IMR-90 (cell line): ENCODE measurements around the gene RDH12. TPM values are rescaled to one million over a fixed set of nuclear protein-coding genes. Genes with fewer than 3 reads are reported as not detected.

ENCODE experiments used
- ATAC-seq: fragments of 200-7000 bp; cut with Tn5 transposase; 2 replicates; pipeline ENCODE4 v1.9.1; 2020; ENCODE audit warnings: low read depth, mild to moderate bottlenecking, moderate library complexity
- BruUV-seq: library from RNA; stranded (reverse); fragments of 400-500 nt; replicated peaks from 2 replicates; lab custom pipeline; 2021; lab: Mats Ljungman, UMichigan
- CTCF ChIA-PET: fragments of 300-600 bp; formaldehyde crosslinking; extraction: SDS; loops from one replicate; lab custom pipeline; 2021; ENCODE audit warnings: antibody characterized with exemption; lab: Yijun Ruan, JAX
- POLR2A ChIA-PET: fragments of 300-600 bp; sonication (Branson Sonifier 250); formaldehyde crosslinking; loops from one replicate; lab custom pipeline; 2022; ENCODE audit warnings: antibody characterized with exemption; ENCODE audit not compliant: unreplicated experiment; lab: Charles Lee
- DNase-seq: peaks from one replicate; pipeline ENCODE4 v3.0.0; 2013
- H2AFZ ChIP-seq: replicated peaks from 2 replicates; pipeline ENCODE3; 2013; ENCODE audit warnings: low read length, mild to moderate bottlenecking; ENCODE audit not compliant: poor library complexity
- H2AK5ac ChIP-seq: 2 replicates; pipeline ENCODE4 v1.6.1; 2013; ENCODE audit warnings: low read depth, low read length, inconsistent platforms
- H2AK9ac ChIP-seq: replicated peaks from 2 replicates; pipeline ENCODE3; 2013; ENCODE audit warnings: mild to moderate bottlenecking, low read depth, low read length, moderate library complexity; ENCODE audit not compliant: poor library complexity
- H2BK120ac ChIP-seq: 2 replicates; pipeline ENCODE4 v1.6.1; 2013; ENCODE audit warnings: low read depth, low read length, inconsistent platforms
- H2BK15ac ChIP-seq: 3 replicates; pipeline ENCODE4 v1.6.1; 2013; ENCODE audit warnings: low read depth, low read length, inconsistent platforms
- H2BK20ac ChIP-seq: 2 replicates; pipeline ENCODE4 v1.6.1; 2013; ENCODE audit warnings: low read depth, mild to moderate bottlenecking, inconsistent platforms, low read length, moderate library complexity
- H2BK5ac ChIP-seq: 2 replicates; pipeline ENCODE4 v1.6.1; 2013; ENCODE audit warnings: mild to moderate bottlenecking, low read depth, low read length, inconsistent platforms; ENCODE audit not compliant: poor library complexity, severe bottlenecking
- H3K14ac ChIP-seq: replicated peaks from 2 replicates; pipeline ENCODE4 v1.6.1; 2013; ENCODE audit warnings: low read depth, low read length, inconsistent platforms
- H3K18ac ChIP-seq: 2 replicates; pipeline ENCODE4 v1.6.1; 2013; ENCODE audit warnings: low read depth, low read length, control low read depth
- H3K23ac ChIP-seq: 2 replicates; pipeline ENCODE4 v1.6.1; 2013; ENCODE audit warnings: low read depth, low read length, inconsistent platforms
- H3K27ac ChIP-seq: 2 replicates; pipeline ENCODE4 v1.5.1; 2013; ENCODE audit warnings: mild to moderate bottlenecking, control low read depth, low read length; ENCODE audit not compliant: insufficient read depth
- H3K27me3 ChIP-seq: 2 replicates; pipeline ENCODE4 v1.6.1; 2013; ENCODE audit warnings: low read length; ENCODE audit not compliant: control insufficient read depth, insufficient read depth
- H3K36me3 ChIP-seq: 2 replicates; pipeline ENCODE4 v1.6.1; 2013; ENCODE audit warnings: low read length, mixed read lengths; ENCODE audit not compliant: control insufficient read depth, insufficient read depth
- H3K4ac ChIP-seq: 2 replicates; pipeline ENCODE4 v1.6.1; 2013; ENCODE audit warnings: low read depth, low read length, inconsistent platforms
- H3K4me1 ChIP-seq: 2 replicates; pipeline ENCODE4 v1.6.1; 2013; ENCODE audit warnings: low read length, mixed read lengths; ENCODE audit not compliant: control insufficient read depth, insufficient read depth
- H3K4me2 ChIP-seq: 2 replicates; pipeline ENCODE4 v1.6.1; 2013; ENCODE audit warnings: low read depth, mild to moderate bottlenecking, control low read depth, low read length, moderate library complexity
- H3K4me3 ChIP-seq: 2 replicates; pipeline ENCODE4 v1.5.1; 2013; ENCODE audit warnings: low read depth, mild to moderate bottlenecking, control low read depth, low read length, moderate library complexity; ENCODE audit not compliant: insufficient read depth
- H3K56ac ChIP-seq: 2 replicates; pipeline ENCODE4 v1.6.1; 2013; ENCODE audit warnings: low read length, inconsistent platforms; ENCODE audit not compliant: insufficient read depth; ENCODE audit errors: extremely low read depth
- H3K79me1 ChIP-seq, 2 experiments: 2 replicates each; pipeline ENCODE4 v1.6.1; 2013; ENCODE audit warnings: low read length in 2 of 2, inconsistent platforms in 1 of 2, low read depth in 1 of 2
- H3K9ac ChIP-seq: 2 replicates; pipeline ENCODE4 v1.6.1; 2013; ENCODE audit warnings: low read depth, low read length, control low read depth
- H3K9me1 ChIP-seq: 2 replicates; pipeline ENCODE4 v1.6.1; 2013; ENCODE audit warnings: low read length, inconsistent platforms; ENCODE audit not compliant: insufficient read depth
- H3K9me3 ChIP-seq: 2 replicates; pipeline ENCODE4 v1.6.1; 2013; ENCODE audit warnings: low read length; ENCODE audit not compliant: control insufficient read depth, insufficient read depth
- H4K20me1 ChIP-seq: 2 replicates; pipeline ENCODE4 v1.6.1; 2013; ENCODE audit warnings: low read length, inconsistent platforms; ENCODE audit not compliant: insufficient read depth
- H4K5ac ChIP-seq: 2 replicates; pipeline ENCODE4 v1.6.1; 2013; ENCODE audit warnings: mild to moderate bottlenecking, low read depth, low read length, control low read depth
- H4K8ac ChIP-seq, 2 experiments: 2 replicates each; pipeline ENCODE4 v1.6.1; 2013; ENCODE audit warnings: low read depth in 2 of 2, low read length in 2 of 2, control low read depth in 1 of 2, inconsistent platforms in 1 of 2
- H4K91ac ChIP-seq: 2 replicates; pipeline ENCODE4 v1.6.1; 2013; ENCODE audit warnings: low read depth, low read length, inconsistent platforms; ENCODE audit not compliant: insufficient read depth
- CEBPB ChIP-seq: IDR thresholded peaks from 2 replicates; pipeline ENCODE4 v1.6.1; 2012; ENCODE audit warnings: low read depth, low read length, improper control_type of control experiment
- FOS ChIP-seq: fragments of 150-350 bp; IDR thresholded peaks from 2 replicates; pipeline ENCODE4 v1.6.1; 2016; ENCODE audit warnings: low read depth, low read length
- MXI1 ChIP-seq: IDR thresholded peaks from 2 replicates; pipeline ENCODE4 v1.6.1; 2012; ENCODE audit warnings: low read depth, mild to moderate bottlenecking, low read length, moderate library complexity, borderline replicate concordance
- NFE2L2 ChIP-seq: fragments of 150-350 bp; IDR thresholded peaks from 2 replicates; pipeline ENCODE4 v1.6.1; 2016; ENCODE audit warnings: low read depth, mild to moderate bottlenecking, low read length
- RCOR1 ChIP-seq: IDR thresholded peaks from 2 replicates; pipeline ENCODE4 v1.6.1; 2012; ENCODE audit warnings: mild to moderate bottlenecking, low read length, improper control_type of control experiment; ENCODE audit not compliant: insufficient replicate concordance
- RFX5 ChIP-seq: IDR thresholded peaks from 2 replicates; pipeline ENCODE4 v1.8.0; 2012; ENCODE audit warnings: low read depth, mild to moderate bottlenecking, low read length, moderate library complexity
- dilution Hi-C: fragments of 300-500 bp; cut with HindIII; formaldehyde crosslinking; loops from one replicate; pipeline ENCODE4 v1.14.3; 2018; ENCODE audit warnings: low sequenced_read_pairs; ENCODE audit not compliant: unreplicated experiment
- in situ Hi-C: fragments of 300-500 bp; cut with MboI; formaldehyde crosslinking; loops from 3 replicates; pipeline ENCODE4 v1.14.3; 2019; ENCODE audit warnings: low sequenced_read_pairs, inconsistent platforms, mixed read lengths
- intact Hi-C: fragments of 100-400 bp; cut with micrococcal nuclease; formaldehyde crosslinking; loops from 2 replicates; pipeline ENCODE4 v1.10.0; 2022
- polyA plus RNA-seq, 3 experiments: library from polyadenylated mRNA; depleted of rRNA; stranded (reverse); fragments of >200 nt; gene quantifications; 2 replicates each; pipeline ENCODE4 v1.2.3, GENCODE V29; 2012; ENCODE audit warnings: low replicate concordance in 1 of 3
- total RNA-seq: library from RNA; depleted of rRNA; stranded (reverse); fragments of >200 nt; gene quantifications from 2 replicates; pipeline ENCODE4 v1.2.3, GENCODE V29; 2012
- TF ChIP-seq, protein P1 (sequence below): conservative IDR thresholded peaks from 2 replicates; pipeline ENCODE4 v1.5.1; 2012; ENCODE audit warnings: mild to moderate bottlenecking, low read depth, low read length, improper control_type of control experiment
- TF ChIP-seq, protein P2 (sequence below): fragments of 150-350 bp; IDR thresholded peaks from 2 replicates; pipeline ENCODE4 v1.6.1; 2016; ENCODE audit warnings: low read depth, mild to moderate bottlenecking, low read length, moderate library complexity, borderline replicate concordance

The RDH12 gene
- total and polyA plus RNA-seq, 2 of the 4 experiments (the other 2 are of a cell fraction): not detected

DNA sequence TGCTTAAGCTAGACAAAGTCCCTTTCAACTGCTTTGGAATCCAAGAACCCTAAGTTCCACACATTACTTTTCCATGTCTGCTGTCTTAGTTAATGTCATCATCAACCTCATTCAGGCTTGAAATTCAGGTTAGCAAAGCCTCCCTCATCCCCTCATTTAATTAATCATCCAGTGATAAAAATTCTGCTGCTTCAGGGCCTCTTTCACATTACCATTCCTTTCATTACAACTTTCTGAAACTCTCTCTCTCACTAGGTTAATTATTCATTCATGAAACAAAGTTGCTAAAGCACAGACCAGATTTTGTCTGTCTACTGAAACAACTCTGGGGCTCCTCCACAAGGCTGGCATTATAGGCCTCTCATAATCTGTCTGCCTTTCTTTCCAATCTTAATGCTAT is 17.8 kb upstream of the RDH12 start:
- Histone ChIP-seq H3K27ac (no peak overlapping the region), H4K20me1 (peaks cover 4% of the 10 kb centered on the region; the same call in 1 of the 2 replicates), H3K9ac (no peak overlapping the region), H2BK5ac (no peak overlapping the region), H3K23ac (no peak overlapping the region), H2BK15ac (no peak overlapping the region), H4K91ac (no peak overlapping the region), H3K9me1 (no peaks in the 10 kb centered on the region), H4K5ac (no peak overlapping the region), H3K4me3 (no peak overlapping the region), H2AFZ (no peak overlapping the region), H2AK9ac (no peak overlapping the region), H3K79me1 (peaks cover 19 to 26% of the 10 kb centered on the region in 2 experiments), H3K4me1 (0 out of 2 replicates have a peak, but pooled peaks cover 2% of the 10 kb centered on the region), H3K14ac (no peak overlapping the region), H3K27me3 (no peaks in the 10 kb centered on the region), H3K18ac (no peak overlapping the region), H3K4me2 (no peak overlapping the region), H2BK20ac (no peak overlapping the region), H2AK5ac (no peak overlapping the region), H4K8ac (no peak overlapping the region), H2BK120ac (no peak overlapping the region), H3K36me3 (peaks cover 38% of the 10 kb centered on the region), H3K9me3 (no peaks in the 10 kb centered on the region), H3K4ac (no peak overlapping the region), H3K56ac (no peak overlapping the region)
- CTCF ChIA-PET: no interaction called here
- TF ChIP-seq MXI1 (no peak), FOS (no peak), RCOR1 (no peak), RFX5 (no peak), NFE2L2 (no peak), CEBPB (no peak)
- TF ChIP-seq, protein P1, sequence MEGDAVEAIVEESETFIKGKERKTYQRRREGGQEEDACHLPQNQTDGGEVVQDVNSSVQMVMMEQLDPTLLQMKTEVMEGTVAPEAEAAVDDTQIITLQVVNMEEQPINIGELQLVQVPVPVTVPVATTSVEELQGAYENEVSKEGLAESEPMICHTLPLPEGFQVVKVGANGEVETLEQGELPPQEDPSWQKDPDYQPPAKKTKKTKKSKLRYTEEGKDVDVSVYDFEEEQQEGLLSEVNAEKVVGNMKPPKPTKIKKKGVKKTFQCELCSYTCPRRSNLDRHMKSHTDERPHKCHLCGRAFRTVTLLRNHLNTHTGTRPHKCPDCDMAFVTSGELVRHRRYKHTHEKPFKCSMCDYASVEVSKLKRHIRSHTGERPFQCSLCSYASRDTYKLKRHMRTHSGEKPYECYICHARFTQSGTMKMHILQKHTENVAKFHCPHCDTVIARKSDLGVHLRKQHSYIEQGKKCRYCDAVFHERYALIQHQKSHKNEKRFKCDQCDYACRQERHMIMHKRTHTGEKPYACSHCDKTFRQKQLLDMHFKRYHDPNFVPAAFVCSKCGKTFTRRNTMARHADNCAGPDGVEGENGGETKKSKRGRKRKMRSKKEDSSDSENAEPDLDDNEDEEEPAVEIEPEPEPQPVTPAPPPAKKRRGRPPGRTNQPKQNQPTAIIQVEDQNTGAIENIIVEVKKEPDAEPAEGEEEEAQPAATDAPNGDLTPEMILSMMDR: no peak
- TF ChIP-seq, protein P2, sequence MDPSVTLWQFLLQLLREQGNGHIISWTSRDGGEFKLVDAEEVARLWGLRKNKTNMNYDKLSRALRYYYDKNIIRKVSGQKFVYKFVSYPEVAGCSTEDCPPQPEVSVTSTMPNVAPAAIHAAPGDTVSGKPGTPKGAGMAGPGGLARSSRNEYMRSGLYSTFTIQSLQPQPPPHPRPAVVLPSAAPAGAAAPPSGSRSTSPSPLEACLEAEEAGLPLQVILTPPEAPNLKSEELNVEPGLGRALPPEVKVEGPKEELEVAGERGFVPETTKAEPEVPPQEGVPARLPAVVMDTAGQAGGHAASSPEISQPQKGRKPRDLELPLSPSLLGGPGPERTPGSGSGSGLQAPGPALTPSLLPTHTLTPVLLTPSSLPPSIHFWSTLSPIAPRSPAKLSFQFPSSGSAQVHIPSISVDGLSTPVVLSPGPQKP: no peak
- DNase-seq: no peak
- POLR2A ChIA-PET: no interaction called here
- in situ Hi-C loops: no loop called here
- intact Hi-C loops: no loop called here
- BruUV-seq: no TSS peak
- dilution Hi-C loops: no loop called here
- no peak for ATAC-seq
